GM12865 (cell line): Measurements from ENCODE around the gene STUB1.

ENCODE experiments used
- DNase-seq: peaks from one replicate; pipeline ENCODE4 v3.0.0; 2010; ENCODE audit warnings: low read depth
- H3K4me3 ChIP-seq: 2 replicates; pipeline ENCODE4 v1.5.1; 2011; ENCODE audit warnings: mild to moderate bottlenecking, low read depth, low read length, control low read depth
- TF ChIP-seq, protein P1 (sequence below): IDR thresholded peaks from 2 replicates; pipeline ENCODE4 v1.5.1; 2011; ENCODE audit warnings: low read length, control low read depth, low read depth, inconsistent platforms; ENCODE audit not compliant: insufficient read depth; ENCODE audit errors: missing control alignments

STUB1 gene

DNA sequence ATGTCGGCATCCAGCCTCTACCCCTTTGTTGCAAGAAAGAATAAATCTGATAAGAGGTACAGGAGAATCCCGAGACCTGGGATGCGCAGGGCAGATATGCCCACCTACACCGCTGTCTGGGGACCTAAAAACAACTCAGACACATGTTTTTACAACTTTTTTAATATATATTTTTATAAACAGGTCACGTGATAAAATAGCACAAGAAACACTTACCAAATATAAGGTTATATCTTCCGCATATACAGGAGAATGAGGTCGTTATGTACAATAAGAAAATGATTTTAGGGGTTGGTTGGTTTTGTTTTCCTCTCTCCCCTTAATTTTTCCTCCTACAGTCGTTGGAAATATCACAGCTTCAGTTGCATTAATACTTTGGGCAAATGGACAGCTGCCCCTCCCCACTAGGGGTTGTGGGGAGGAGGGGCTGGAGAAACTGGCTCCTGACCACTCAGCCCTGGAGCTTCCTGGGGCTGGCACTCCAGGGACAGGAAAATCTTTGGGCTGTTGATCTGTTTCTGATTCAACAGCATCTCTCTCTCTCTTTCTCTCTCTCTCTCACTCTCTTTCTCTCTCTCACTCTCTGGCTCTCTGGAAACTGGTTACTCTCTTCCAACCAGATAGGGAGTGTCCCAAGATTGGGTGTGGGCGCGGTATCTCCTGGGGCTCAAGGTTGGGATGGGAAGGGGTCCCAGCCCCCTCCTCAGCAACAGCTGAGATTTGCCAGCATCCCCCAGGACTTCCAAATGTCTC lies 12.3 kb downstream of the STUB1 start:
- DNase-seq, result no peak
- H3K4me3 ChIP-seq, result no peak overlapping the region
- TF ChIP-seq, protein P1, sequence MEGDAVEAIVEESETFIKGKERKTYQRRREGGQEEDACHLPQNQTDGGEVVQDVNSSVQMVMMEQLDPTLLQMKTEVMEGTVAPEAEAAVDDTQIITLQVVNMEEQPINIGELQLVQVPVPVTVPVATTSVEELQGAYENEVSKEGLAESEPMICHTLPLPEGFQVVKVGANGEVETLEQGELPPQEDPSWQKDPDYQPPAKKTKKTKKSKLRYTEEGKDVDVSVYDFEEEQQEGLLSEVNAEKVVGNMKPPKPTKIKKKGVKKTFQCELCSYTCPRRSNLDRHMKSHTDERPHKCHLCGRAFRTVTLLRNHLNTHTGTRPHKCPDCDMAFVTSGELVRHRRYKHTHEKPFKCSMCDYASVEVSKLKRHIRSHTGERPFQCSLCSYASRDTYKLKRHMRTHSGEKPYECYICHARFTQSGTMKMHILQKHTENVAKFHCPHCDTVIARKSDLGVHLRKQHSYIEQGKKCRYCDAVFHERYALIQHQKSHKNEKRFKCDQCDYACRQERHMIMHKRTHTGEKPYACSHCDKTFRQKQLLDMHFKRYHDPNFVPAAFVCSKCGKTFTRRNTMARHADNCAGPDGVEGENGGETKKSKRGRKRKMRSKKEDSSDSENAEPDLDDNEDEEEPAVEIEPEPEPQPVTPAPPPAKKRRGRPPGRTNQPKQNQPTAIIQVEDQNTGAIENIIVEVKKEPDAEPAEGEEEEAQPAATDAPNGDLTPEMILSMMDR, result no peak

GRCh38 chr16:693364-693763 lies 13.2 kb downstream of the STUB1 start:
- no peak for DNase-seq
- TF ChIP-seq, protein P1, result no peak
- H3K4me3 ChIP-seq, result no peak overlapping the region

- TF ChIP-seq, protein P1, result no peak
- no peak overlapping the region for H3K4me3 ChIP-seq
- DNase-seq, result no peak
These were observed 13.6 kb downstream of the STUB1 start for GRCh38 chr16:693766-694165.

DNA sequence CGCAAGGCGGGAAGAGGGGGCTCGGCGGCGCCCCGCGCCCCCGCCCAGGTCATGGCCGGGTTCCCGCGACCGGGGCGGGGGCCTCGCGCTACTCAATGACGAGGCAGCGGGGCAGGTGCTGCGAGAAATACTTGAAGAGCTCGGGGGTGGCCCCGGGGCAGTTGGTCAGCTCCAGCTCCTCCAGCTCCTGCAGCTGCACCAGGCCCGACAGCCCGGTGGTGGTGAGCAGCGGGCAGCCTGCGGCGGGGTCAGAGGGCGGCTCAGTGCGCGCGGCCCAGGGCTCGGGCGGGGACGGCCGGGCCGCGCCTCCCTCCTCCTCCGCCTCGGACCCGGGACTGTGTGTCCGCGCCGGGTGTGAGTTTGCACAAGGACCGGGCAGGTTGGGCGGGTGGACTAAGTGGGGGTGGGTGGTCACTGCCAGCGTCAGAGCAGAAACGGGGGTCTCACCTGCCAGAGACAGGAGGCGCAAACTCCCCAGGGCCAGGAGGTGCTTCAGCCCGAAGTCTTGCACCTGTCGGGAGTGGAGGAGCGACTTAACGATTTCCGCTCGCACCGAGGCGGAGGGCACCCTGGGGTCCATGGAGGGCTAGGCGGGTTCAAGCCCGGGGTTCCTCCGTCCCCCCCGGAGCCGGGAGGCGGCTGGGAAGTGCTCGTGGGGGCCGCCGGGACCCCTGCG lies 14.1 kb downstream of the STUB1 start:
- TF ChIP-seq, protein P1, result no peak
- peak overlapping the region; percentile 58 for H3K4me3 ChIP-seq
- DNase-seq, result no peak

DNA sequence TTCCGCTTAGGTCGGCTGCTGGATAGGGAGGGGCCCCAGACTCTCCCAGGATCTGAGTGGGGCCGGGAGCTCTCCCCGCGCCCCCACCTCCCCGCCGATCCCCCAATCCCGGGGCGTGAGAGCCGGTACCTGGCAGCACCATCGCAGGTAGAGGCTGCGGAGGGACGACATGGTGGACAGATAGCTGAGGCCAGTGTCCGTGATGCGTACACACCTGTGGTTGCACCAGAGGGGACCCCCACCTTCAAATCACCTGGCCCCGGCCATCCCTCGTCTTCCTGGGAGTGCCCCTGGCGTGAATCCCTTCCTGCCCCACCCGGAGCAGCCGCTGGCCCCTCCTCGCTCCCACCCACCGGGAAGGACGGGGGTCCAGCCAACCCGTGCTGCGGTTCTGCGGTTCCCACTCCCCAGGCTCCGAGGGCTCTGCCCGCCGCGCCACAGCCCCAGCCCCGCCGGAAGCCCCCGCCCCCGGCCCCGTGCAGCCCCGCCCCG lies 14.7 kb downstream of the STUB1 start:
- peak overlapping the region; percentile 58 for H3K4me3 ChIP-seq
- no peak for DNase-seq
- TF ChIP-seq, protein P1, result no peak

DNA sequence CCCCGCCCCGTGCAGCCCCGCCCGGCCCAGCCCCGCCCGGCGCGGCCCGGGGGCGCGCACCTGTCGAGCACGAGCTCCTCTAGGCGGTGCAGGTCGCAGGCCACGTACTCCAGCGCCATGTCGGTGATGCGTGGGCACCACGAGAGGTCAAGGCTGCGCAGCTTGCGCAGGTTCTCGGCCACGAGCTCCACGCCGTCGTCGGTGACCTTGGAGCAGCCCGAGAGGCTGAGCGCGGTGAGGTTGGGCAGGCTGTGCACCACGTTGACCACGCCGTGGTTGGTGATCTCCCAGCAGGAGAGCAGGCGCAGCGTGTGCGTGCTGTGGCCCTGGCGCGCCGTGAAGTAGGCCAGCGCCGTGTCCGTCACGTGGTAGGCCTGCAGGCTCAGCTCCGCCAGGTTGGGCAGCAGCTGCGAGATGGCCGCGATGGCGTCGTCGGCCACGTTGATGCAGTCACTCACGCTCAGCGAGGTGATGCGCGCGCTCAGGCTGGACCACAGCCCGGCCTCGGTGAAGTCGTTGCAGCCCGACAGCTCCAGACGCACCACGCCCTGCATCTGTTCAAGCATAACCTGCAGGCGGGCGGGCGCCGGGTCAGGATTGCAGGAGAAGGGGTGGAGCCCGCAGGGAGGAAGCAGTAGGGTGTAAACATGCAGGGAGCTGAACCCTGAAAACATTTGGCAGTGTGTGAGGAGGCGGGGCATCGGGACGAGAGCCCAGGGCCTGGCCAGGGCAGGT lies 15.3 kb downstream of the STUB1 start:
- TF ChIP-seq, protein P1, result no peak
- DNase-seq, result peak; percentile 70
- peak overlapping the region; percentile 71 for H3K4me3 ChIP-seq
